Heart left ventricle (tissue), 16 donors: ENCODE measurements around the gene MYMX. TPM values are rescaled to one million over a fixed set of nuclear protein-coding genes. Genes with fewer than 3 reads are reported as not detected.

ENCODE experiments used
- ATAC-seq, 4 donors: fragments of 200-7000 bp; cut with Tn5 transposase; one replicate each; pipeline ENCODE4 v1.9.1; 2020 to 2022; ENCODE audit warnings: moderate library complexity in 4 of 4, mild to moderate bottlenecking in 3 of 4, moderate number of reproducible peaks in 1 of 4
- DNase-seq, 5 donors: peaks; one replicate each; pipeline ENCODE4 v3.0.0-alpha.2; 2020
- H3K27ac ChIP-seq, 12 donors: fragments of 200-600 bp; sonication (generic) in 4 of 12; one replicate each; pipeline versions ENCODE4 v1.5.0 to v1.8.0; 2016 to 2022; ENCODE audit warnings: mild to moderate bottlenecking in 2 of 12
- H3K27me3 ChIP-seq, 9 donors: fragments of 200-600 bp; sonication (generic) in 2 of 9; one replicate each; pipeline versions ENCODE4 v1.5.1 to v1.8.0; 2016 to 2022; ENCODE audit warnings: mild to moderate bottlenecking in 3 of 9
- H3K36me3 ChIP-seq, 9 donors: fragments of 200-600 bp; sonication (generic) in 2 of 9; one replicate each; pipeline versions ENCODE4 v1.5.0 to v1.8.0; 2018 to 2022; ENCODE audit warnings: mild to moderate bottlenecking in 2 of 9
- H3K4me1 ChIP-seq, 12 donors: fragments of 200-600 bp; sonication (generic) in 4 of 12; one replicate each; pipeline versions ENCODE4 v1.5.0 to v1.8.0; 2016 to 2022; ENCODE audit warnings: mild to moderate bottlenecking in 3 of 12
- H3K4me3 ChIP-seq, 12 donors: fragments of 200-600 bp; sonication (generic) in 4 of 12; one replicate each; pipeline versions ENCODE4 v1.5.0 to v1.8.0; 2017 to 2022; ENCODE audit warnings: mild to moderate bottlenecking in 9 of 12, moderate library complexity in 4 of 12
- H3K9me3 ChIP-seq, 12 donors: fragments of 200-600 bp; sonication (generic) in 4 of 12; one replicate each; pipeline versions ENCODE4 v1.5.0 to v1.8.0; 2016 to 2022; ENCODE audit warnings: mild to moderate bottlenecking in 1 of 12
- POLR2A ChIP-seq, 2 donors: fragments of 450-650 bp; IDR thresholded peaks; one replicate each; pipeline ENCODE4 v1.6.1; 2017; ENCODE audit warnings: antibody characterized with exemption in 2 of 2, mild to moderate bottlenecking in 2 of 2, moderate library complexity in 2 of 2
- WGBS, 4 donors: extraction: QIAGEN DNeasy Blood & Tissue Kit in 2 of 4; methylation state at CpG; one replicate each; pipeline versions ENCODE4 v1.1.5 to v1.1.7; 2013 to 2018; 5-methylcytosine and 5-hydroxymethylcytosine counted together
- intact Hi-C, 10 donors: fragments of 100-400 bp; cut with DNase I; formaldehyde crosslinking; loops; one replicate each; pipeline versions ENCODE4 v1.11.1 to v1.14.2; 2022
- polyA plus RNA-seq, 2 donors: library from polyadenylated mRNA; stranded (reverse); fragments of 200-250 nt; gene quantifications; one replicate each; pipeline ENCODE4 v1.2.3, GENCODE V29; 2013
- total RNA-seq, 9 donors: library from RNA; depleted of rRNA in 2 of 9; stranded (reverse); fragments of >200 nt in 2 of 9; fragmentation: NEBNext Ultra II Directional in 3 of 9; extraction: Animal tissue kit (Norgen Biotek cat#: 25700) in 3 of 9; gene quantifications; one replicate each; pipeline versions ENCODE4 v1.1.0 to v1.2.4, GENCODE V29; 2016 to 2023
- TF ChIP-seq, protein P1 (sequence below), 12 donors: fragments of 200-600 bp; sonication (generic) in 4 of 12; IDR thresholded peaks; one replicate each; pipeline versions ENCODE4 v1.5.0 to v1.8.0; 2018 to 2022; ENCODE audit warnings: antibody characterized with exemption in 12 of 12, mild to moderate bottlenecking in 5 of 12
- donor health status: ischemic (EF 13 %, LVEDD 7.1; RV severe dilation, severe dysfunction).
- donor health status: healthy with polysubstance abuse.
- donor health status: DM: no; HTN: yes; CAD: no.
- donor health status: DM: no; HTN: no; CAD: no.
- donor health status: ischemic (EF 25% LVEDD 6.9; RV normal size, moderate dysfunction).
- donor health status: ischemic (EF 25% LVEDD 5.7; RV mildly dilated, moderate dysfunction).
- donor health status: healthy.
- donor health status: DM: yes; HTN: yes; CAD: no.
- donor health status: ischemic (EF 35%, LVEDD 5.7; RV mildly dilated, moderate dysfunction).
- donor health status: nonischemic (EF 11% LVEDD 7.7; RV severe dilation, severe dysfunction).
- donor health status: DM: yes; HTN: yes; CAD: no.
- donor health status: PGD.
- donor health status: ischemic (EF 29% LVEDD 5.4; RV normal size, mild dysfunction).
- donor health status: nonischemic (EF 23%, LVEDD 6.1; RV moderate dilation, normal function).

The MYMX gene
- total and polyA plus RNA-seq, 11 donors: 0.31 to 0.96 (median 0.60) TPM; not detected in 4

DNA sequence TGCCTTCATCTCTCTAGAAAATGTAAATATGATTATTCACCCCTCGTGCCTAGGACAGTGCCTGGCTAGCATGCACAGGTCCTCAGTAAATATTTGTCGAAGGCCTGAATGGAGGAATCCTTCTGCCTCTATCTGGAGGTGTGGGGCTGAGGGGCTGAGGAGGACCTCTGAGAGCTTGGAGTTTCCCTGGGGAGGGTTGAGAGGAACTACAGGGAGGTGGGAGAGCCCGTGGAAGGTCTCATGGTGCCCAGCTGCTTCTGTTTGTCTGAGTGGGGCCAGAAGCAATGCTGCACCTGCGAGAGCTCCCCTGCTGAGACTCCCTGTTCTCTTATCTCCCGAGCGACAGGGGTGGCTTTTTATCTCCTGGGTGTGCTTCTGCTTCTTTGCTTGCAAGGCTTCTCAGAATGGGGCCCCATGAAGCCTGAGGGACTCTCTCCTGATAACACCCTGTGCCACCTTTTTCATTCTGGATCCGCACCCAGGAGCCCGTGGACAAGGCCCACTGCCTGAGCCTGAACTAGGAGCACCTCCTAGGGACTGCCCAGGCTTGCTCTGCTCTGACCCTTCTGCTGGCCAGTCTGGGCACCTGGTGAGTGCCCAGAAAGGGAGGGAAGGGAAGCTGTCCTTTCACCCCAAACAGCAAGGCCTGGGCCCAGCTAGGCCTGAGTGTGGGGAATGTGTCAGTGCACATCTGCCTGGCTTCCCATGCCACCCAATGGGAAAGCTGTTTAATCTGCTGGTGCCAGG, 9.0 kb downstream of the MYMX start:
- H3K4me3 ChIP-seq: peak overlapping the region in 6 of 12 donors; percentile 9 to 56 (median 42)
- peaks cover 0 to 22% (median 14%) of the 10 kb centered on the region in 9 donors for H3K36me3 ChIP-seq
- TF ChIP-seq, protein P1, sequence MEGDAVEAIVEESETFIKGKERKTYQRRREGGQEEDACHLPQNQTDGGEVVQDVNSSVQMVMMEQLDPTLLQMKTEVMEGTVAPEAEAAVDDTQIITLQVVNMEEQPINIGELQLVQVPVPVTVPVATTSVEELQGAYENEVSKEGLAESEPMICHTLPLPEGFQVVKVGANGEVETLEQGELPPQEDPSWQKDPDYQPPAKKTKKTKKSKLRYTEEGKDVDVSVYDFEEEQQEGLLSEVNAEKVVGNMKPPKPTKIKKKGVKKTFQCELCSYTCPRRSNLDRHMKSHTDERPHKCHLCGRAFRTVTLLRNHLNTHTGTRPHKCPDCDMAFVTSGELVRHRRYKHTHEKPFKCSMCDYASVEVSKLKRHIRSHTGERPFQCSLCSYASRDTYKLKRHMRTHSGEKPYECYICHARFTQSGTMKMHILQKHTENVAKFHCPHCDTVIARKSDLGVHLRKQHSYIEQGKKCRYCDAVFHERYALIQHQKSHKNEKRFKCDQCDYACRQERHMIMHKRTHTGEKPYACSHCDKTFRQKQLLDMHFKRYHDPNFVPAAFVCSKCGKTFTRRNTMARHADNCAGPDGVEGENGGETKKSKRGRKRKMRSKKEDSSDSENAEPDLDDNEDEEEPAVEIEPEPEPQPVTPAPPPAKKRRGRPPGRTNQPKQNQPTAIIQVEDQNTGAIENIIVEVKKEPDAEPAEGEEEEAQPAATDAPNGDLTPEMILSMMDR (IDR thresholded peaks at IDR 0.05): no peak
- TF ChIP-seq POLR2A (IDR thresholded peaks at IDR 0.05): no peak
- peaks cover 9 to 98% (median 78%) of the 10 kb centered on the region in 12 donors for H3K4me1 ChIP-seq
- DNase-seq: no peak
- intact Hi-C loops: no loop called here
- H3K27ac ChIP-seq: peak overlapping the region; percentile 81 to 99 (median 92)
- H3K27me3 ChIP-seq: no peaks in the 10 kb centered on the region
- no peaks in the 10 kb centered on the region for H3K9me3 ChIP-seq
- no peak for ATAC-seq
- WGBS, 4 donors: 45 to 64% (median 60%) methylated on average over 7 to 8 of the region's 8 CpGs

DNA sequence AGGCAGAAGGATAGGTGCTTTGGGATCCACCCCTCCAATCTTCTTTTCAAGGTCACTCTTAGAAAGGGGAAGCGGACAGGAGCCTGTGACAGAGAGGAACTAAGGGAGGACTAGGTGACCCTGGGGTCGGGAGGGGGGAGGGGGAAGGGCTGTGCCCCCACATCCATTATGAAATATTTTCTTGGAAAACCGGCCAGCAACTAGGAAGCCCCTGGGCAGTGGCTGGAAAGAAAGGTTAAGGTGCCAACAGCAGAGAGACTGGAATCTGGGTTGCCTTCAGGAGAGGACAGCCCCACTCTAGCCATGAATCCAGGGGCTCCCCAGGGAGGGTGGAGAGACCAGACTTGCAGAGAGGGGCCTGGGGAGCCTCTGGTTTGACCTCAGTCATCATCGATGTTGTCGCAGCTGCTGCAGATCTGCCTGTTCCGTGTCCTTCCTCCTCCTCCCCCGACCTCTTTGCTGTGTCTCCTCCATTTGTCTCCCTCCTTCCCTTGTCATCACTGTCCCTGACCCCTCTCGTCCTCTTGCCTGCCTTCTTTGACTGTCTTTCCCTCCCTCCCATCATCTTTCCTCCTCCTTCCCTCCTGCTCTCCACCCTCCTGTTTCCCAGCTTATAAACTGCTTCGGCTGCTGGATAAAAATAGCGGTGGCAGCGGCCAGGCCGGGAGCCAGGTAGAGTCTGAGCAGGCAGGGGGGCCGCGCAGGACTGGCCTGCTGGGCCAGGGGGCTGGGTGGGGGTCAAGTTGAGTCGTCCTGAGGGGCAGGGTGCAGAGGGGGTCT, 9.8 kb downstream of the MYMX start:
- DNase-seq (peak; percentile 64 to 77 (median 66)), ATAC-seq (peak; percentile 29 to 64 (median 38))
- no peak for TF ChIP-seq POLR2A (IDR thresholded peaks at IDR 0.05)
- TF ChIP-seq, protein P1 (IDR thresholded peaks at IDR 0.05): no peak
- intact Hi-C loops: no loop called here
- Histone ChIP-seq H3K27ac (peak overlapping the region; percentile 81 to 99 (median 92)), H3K36me3 (peaks cover 0 to 30% (median 21%) of the 10 kb centered on the region in 9 donors), H3K27me3 (no peaks in the 10 kb centered on the region), H3K9me3 (no peaks in the 10 kb centered on the region), H3K4me1 (peaks cover 9 to 98% (median 74%) of the 10 kb centered on the region in 12 donors), H3K4me3 (peak overlapping the region in 11 of 12 donors; percentile 12 to 56 (median 43))
- 25 to 34% (median 29%) methylated on average over 15 of the region's 15 CpGs for WGBS, 4 donors

DNA sequence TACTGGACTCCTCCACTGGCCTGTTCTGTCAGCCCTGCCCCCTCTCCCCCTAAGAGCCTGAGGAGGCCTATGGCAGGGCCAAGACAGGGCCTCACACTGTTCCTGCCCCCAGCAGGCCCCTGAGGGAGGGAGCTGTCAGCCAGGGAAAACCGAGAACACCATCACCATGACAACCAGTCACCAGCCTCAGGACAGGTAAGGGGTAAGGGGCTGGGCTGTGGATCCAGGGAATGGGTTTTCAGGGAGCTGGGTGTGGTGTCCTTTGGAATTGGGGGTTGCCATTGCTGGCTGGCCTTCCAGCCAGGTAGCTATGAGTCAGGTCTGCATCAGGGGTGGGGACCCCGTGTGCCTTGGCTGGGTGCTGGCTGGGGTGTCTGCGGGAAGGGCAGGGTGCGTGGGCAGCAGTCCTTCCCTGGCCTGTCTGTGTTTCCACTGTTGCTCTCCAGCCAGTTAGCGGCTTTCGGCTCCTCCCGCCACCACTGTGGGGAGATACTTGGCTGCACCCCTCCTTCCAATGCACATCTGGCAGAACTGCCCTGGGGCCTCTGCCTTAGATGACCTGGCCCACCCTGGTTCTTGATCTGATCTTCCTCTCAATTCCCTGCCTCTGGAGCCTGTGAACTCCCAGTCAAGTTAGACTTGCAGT, 10.5 kb downstream of the MYMX start:
- H3K27me3 ChIP-seq: no peaks in the 10 kb centered on the region
- H3K4me3 ChIP-seq: peak overlapping the region in 11 of 12 donors; percentile 12 to 56 (median 43)
- peaks cover 0 to 37% (median 28%) of the 10 kb centered on the region in 9 donors for H3K36me3 ChIP-seq
- H3K4me1 ChIP-seq: peaks cover 6 to 98% (median 69%) of the 10 kb centered on the region in 12 donors
- H3K27ac ChIP-seq: peak overlapping the region; percentile 81 to 99 (median 92)
- no peak for TF ChIP-seq POLR2A (IDR thresholded peaks at IDR 0.05)
- TF ChIP-seq, protein P1 (IDR thresholded peaks at IDR 0.05): no peak
- DNase-seq (peak in 2 of 5 donors; percentile 45 to 59), ATAC-seq (peak in 2 of 4 donors; percentile 12 to 21)
- H3K9me3 ChIP-seq: no peaks in the 10 kb centered on the region
- intact Hi-C loops: no loop called here
- 31 to 59% (median 44%) methylated on average over 4 to 7 of the region's 7 CpGs for WGBS, 4 donors
